Measurements from ENCODE around the gene VSIG10L. TPM values are rescaled to one million over a fixed set of nuclear protein-coding genes. Genes with fewer than 3 reads are reported as not detected.

Gene VSIG10L
- polyA plus RNA-seq, 1 experiment: 1.5 TPM

GRCh38 chr19:51367565-51368365 lies 25.8 kb upstream of the VSIG10L start:
- H3K4me3 ChIP-seq (ENCODE audit: low read depth, low read length): peak overlapping the region; percentile 93
- POLR2A ChIA-PET: interaction anchor here (0.6 to 1.5 kb wide), 3 partner anchors 8 to 563 kb away, joined by 4 to 12 read pairs (median 5); no protein-coding TSS in a partner anchor

DNA sequence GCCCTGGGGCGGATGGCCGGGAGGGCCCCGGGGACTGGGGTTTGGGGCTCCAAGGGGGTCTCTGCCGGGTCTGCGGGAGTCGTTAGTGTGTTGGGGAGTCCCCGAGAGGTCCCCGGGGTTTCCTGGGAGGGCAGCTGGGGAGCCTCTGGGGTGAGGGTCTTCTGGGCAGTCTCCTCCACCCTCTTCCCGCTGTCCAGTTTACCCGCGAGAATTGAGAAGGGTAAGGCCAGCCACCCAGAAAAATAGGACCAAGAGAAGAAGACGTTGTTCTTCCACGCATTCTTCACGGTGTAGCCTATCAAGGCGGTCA lies 25.3 kb upstream of the VSIG10L start:
- no peak for DNase-seq (ENCODE audit: low read depth)
- CTCF ChIA-PET: interaction anchor here (1.0 to 1.3 kb wide), 2 partner anchors 21 to 75 kb away, joined by 3 to 4 read pairs; partner anchors contain the start of gene LIM2
- TF ChIP-seq CTCF (IDR thresholded peaks at IDR 0.05; ENCODE audit: insufficient read depth, low read depth, low read length): no peak
- peak overlapping the region; percentile 93 for H3K4me3 ChIP-seq (ENCODE audit: low read depth, low read length)
- POLR2A ChIA-PET: interaction anchor here (0.6 to 1.5 kb wide), 3 partner anchors 8 to 562 kb away, joined by 4 to 12 read pairs (median 5); no protein-coding TSS in a partner anchor
- H3K27me3 ChIP-seq (ENCODE audit: control insufficient read depth, insufficient read depth, low read length): no peaks in the 10 kb centered on the region
- H3K36me3 ChIP-seq (ENCODE audit: control insufficient read depth, insufficient read depth, low read length): no peaks in the 10 kb centered on the region

More at GRCh38 chr19:51367565-51368365, 25.8 kb upstream of the VSIG10L start:
- H3K27me3 ChIP-seq (ENCODE audit: control insufficient read depth, insufficient read depth, low read length): peaks cover under 1% of the 10 kb centered on the region; the same call in 1 of the 2 replicates
- H3K36me3 ChIP-seq (ENCODE audit: control insufficient read depth, insufficient read depth, low read length): no peaks in the 10 kb centered on the region
- CTCF ChIA-PET: interaction anchor here (1.0 to 2.0 kb wide), 3 partner anchors 20 to 75 kb away, joined by 3 to 5 read pairs (median 4); partner anchors contain the start of gene LIM2
- no peak for TF ChIP-seq CTCF (IDR thresholded peaks at IDR 0.05; ENCODE audit: insufficient read depth, low read depth, low read length)
- DNase-seq (ENCODE audit: low read depth): peak; percentile 92

- no peak for TF ChIP-seq CTCF (IDR thresholded peaks at IDR 0.05; ENCODE audit: insufficient read depth, low read depth, low read length)
- POLR2A ChIA-PET: interaction anchor here (0.6 to 1.5 kb wide), 3 partner anchors 7 to 27 kb away, joined by 3 to 12 read pairs (median 5); no protein-coding TSS in a partner anchor
- CTCF ChIA-PET: interaction anchor here (1.0 to 1.1 kb wide), 2 partner anchors 17 to 26 kb away, joined by 3 read pairs; no protein-coding TSS in a partner anchor
- peak; percentile 82 for DNase-seq (ENCODE audit: low read depth)
- no peaks in the 10 kb centered on the region for H3K36me3 ChIP-seq (ENCODE audit: control insufficient read depth, insufficient read depth, low read length)
- H3K27me3 ChIP-seq (ENCODE audit: control insufficient read depth, insufficient read depth, low read length): no peaks in the 10 kb centered on the region
- peak overlapping the region; percentile 93 for H3K4me3 ChIP-seq (ENCODE audit: low read depth, low read length)
Observed at GRCh38 chr19:51366389-51367254, 24.7 kb upstream of the VSIG10L start.

GRCh38 chr19:51365965-51366388 lies 24.0 kb upstream of the VSIG10L start, which contains the start of gene ETFB:
TSS of gene ETFB (minus strand) at chr19:51366388. CDS start at chr19:51366326, 62 bp downstream.
- TF ChIP-seq CTCF (IDR thresholded peaks at IDR 0.05; ENCODE audit: insufficient read depth, low read depth, low read length): no peak
- POLR2A ChIA-PET: interaction anchor here (0.6 kb wide), 1 partner anchor 26 kb away, joined by 3 read pairs; no protein-coding TSS in a partner anchor
- DNase-seq (ENCODE audit: low read depth): no peak
- no peaks in the 10 kb centered on the region for H3K36me3 ChIP-seq (ENCODE audit: control insufficient read depth, insufficient read depth, low read length)
- H3K27me3 ChIP-seq (ENCODE audit: control insufficient read depth, insufficient read depth, low read length): no peaks in the 10 kb centered on the region
- CTCF ChIA-PET: interaction anchor here (1.0 to 1.1 kb wide), 3 partner anchors 16 to 27 kb away, joined by 3 to 4 read pairs (median 3); no protein-coding TSS in a partner anchor
- peak within 1 kb of the TSS; percentile 93 for H3K4me3 ChIP-seq (ENCODE audit: low read depth, low read length)
